HepG2 (cell line): ENCODE results near the gene PTGR1. TPM values are rescaled to one million over a fixed set of nuclear protein-coding genes. Genes with fewer than 3 reads are reported as not detected.

Experiments
- BCL6 ChIP-seq: IDR thresholded peaks from 2 replicates; pipeline ENCODE4 v1.6.1; 2016; ENCODE audit warnings: missing genetic modification reagents, missing compliant biosample characterization
- ELF1 ChIP-seq: sonication (generic); formaldehyde crosslinking; IDR thresholded peaks from 2 replicates; pipeline ENCODE4 v1.4.0; 2020; ENCODE audit warnings: missing genetic modification reagents
- HMG20A ChIP-seq: IDR thresholded peaks from 2 replicates; pipeline ENCODE4 v1.6.1; 2016; ENCODE audit warnings: borderline replicate concordance
- HMG20B ChIP-seq: conservative IDR thresholded peaks from 2 replicates; pipeline ENCODE4 v1.6.1; 2016; ENCODE audit warnings: missing genetic modification reagents, missing compliant biosample characterization
- KLF11 ChIP-seq: IDR thresholded peaks from 2 replicates; pipeline ENCODE4 v1.6.1; 2016; ENCODE audit warnings: missing compliant biosample characterization
- MED1 ChIP-seq: sonication (generic); formaldehyde crosslinking; IDR thresholded peaks from 2 replicates; pipeline ENCODE4 v1.4.0; 2020; ENCODE audit warnings: missing genetic modification reagents
- MEF2D ChIP-seq: sonication (generic); formaldehyde crosslinking; IDR thresholded peaks from 2 replicates; pipeline ENCODE4 v1.5.1; 2020; ENCODE audit warnings: mild to moderate bottlenecking, missing genetic modification reagents
- NCOA1 ChIP-seq: sonication (generic); formaldehyde crosslinking; IDR thresholded peaks from 2 replicates; pipeline ENCODE4 v1.9.0; 2021; ENCODE audit warnings: missing genetic modification reagents
- PHB2 ChIP-seq: fragments of 450-650 bp; IDR thresholded peaks from 2 replicates; pipeline ENCODE4 v1.6.1; 2018; ENCODE audit not compliant: partially characterized antibody
- ZNF337 ChIP-seq: sonication (generic); formaldehyde crosslinking; IDR thresholded peaks from 2 replicates; pipeline ENCODE4 v1.5.1; 2020; ENCODE audit warnings: missing genetic modification reagents, low read depth, mild to moderate bottlenecking, borderline replicate concordance
- ZNF563 ChIP-seq: sonication (generic); formaldehyde crosslinking; IDR thresholded peaks from 2 replicates; pipeline ENCODE4 v1.8.0; 2022; ENCODE audit warnings: mild to moderate bottlenecking, moderate library complexity, missing genetic modification reagents
- ZNF766 ChIP-seq: sonication (generic); formaldehyde crosslinking; IDR thresholded peaks from 2 replicates; pipeline ENCODE4 v1.5.0; 2020; ENCODE audit warnings: missing genetic modification reagents, borderline replicate concordance
- ZSCAN21 ChIP-seq: sonication (generic); formaldehyde crosslinking; IDR thresholded peaks from 2 replicates; pipeline ENCODE4 v1.8.0; 2022; ENCODE audit warnings: mild to moderate bottlenecking, missing genetic modification reagents, moderate library complexity, borderline replicate concordance
- polyA plus RNA-seq, 8 experiments: library from polyadenylated mRNA; depleted of rRNA in 3 of 8; stranded (reverse) in 7 of 8; unstranded in 1 of 8; fragments of >200 nt; fragmentation: Illumina TruSeq in 4 of 8; extraction: Trizol in 4 of 8; gene quantifications; 2 replicates each; pipeline versions ENCODE4 v1.2.1 to v1.2.3, GENCODE V29; 2011 to 2016; ENCODE audit warnings: low read depth in 4 of 8, missing spikeins in 1 of 8, mixed read lengths in 1 of 8; ENCODE audit not compliant: insufficient read depth in 1 of 8
- total RNA-seq, 5 experiments: library from RNA; depleted of rRNA; stranded (reverse); fragments of >200 nt; fragmentation: Illumina TruSeq; extraction: Trizol; gene quantifications; 2 replicates each; pipeline ENCODE4 v1.2.3, GENCODE V29; 2016; ENCODE audit warnings: low read depth in 1 of 5
- TF ChIP-seq, protein P1 (sequence below): sonication (generic); formaldehyde crosslinking; IDR thresholded peaks from 2 replicates; pipeline ENCODE4 v1.4.0; 2020; ENCODE audit warnings: mild to moderate bottlenecking, missing genetic modification reagents
- TF ChIP-seq, protein P2 (sequence below): sonication (generic); formaldehyde crosslinking; IDR thresholded peaks from 2 replicates; pipeline ENCODE4 v1.4.0; 2020; ENCODE audit warnings: missing genetic modification reagents, borderline replicate concordance
- TF ChIP-seq, protein P3 (sequence below): sonication (generic); formaldehyde crosslinking; IDR thresholded peaks from 2 replicates; pipeline ENCODE4 v1.5.0; 2020; ENCODE audit warnings: missing genetic modification reagents, mild to moderate bottlenecking, borderline replicate concordance
- TF ChIP-seq, protein P4 (sequence below): sonication (generic); formaldehyde crosslinking; IDR thresholded peaks from 2 replicates; pipeline ENCODE4 v1.4.0; 2020; ENCODE audit warnings: missing genetic modification reagents

Gene PTGR1
- total and polyA plus RNA-seq, 2 of the 13 experiments (the other 11 are each of a cell fraction or from before 2014, with no cell fraction given) = 6.0 to 15.8 TPM

DNA sequence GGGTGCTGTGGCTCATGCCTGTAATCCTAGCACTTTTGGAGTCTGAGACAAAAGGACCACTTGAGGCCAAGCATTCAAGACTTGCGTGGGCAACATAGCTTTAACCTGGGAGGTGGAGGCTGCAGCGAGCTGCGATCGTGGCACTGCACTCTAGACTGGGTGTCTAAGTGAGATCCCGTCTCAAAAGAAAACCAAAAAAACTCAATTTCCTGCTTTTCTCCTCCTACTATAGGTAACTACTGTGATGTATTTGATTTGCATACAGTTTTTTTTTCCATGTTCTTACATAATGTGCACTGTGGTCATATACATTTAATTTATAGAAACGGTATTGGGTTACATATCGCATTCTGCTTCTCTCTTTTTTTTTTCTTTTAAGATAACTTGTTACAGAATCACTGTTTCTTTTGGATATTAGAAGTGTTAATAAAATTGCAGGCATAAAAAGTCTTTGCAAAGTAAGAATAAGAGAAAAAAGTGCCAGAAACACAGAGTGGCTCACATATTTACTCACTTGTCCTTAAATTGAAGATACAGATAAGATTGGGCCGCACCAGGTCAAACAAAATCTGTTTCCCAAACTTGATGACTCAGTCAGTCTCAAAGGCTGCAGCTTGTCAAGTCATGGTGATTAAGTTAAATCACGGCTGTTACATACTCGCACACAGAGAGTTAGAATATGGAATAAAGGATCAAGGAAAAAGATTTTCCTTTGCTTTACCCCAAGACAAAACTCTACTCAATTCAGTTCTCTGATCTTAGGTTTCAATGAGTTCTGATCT, 2.0 kb upstream of the PTGR1 start (continued):
- TF ChIP-seq, protein P1, sequence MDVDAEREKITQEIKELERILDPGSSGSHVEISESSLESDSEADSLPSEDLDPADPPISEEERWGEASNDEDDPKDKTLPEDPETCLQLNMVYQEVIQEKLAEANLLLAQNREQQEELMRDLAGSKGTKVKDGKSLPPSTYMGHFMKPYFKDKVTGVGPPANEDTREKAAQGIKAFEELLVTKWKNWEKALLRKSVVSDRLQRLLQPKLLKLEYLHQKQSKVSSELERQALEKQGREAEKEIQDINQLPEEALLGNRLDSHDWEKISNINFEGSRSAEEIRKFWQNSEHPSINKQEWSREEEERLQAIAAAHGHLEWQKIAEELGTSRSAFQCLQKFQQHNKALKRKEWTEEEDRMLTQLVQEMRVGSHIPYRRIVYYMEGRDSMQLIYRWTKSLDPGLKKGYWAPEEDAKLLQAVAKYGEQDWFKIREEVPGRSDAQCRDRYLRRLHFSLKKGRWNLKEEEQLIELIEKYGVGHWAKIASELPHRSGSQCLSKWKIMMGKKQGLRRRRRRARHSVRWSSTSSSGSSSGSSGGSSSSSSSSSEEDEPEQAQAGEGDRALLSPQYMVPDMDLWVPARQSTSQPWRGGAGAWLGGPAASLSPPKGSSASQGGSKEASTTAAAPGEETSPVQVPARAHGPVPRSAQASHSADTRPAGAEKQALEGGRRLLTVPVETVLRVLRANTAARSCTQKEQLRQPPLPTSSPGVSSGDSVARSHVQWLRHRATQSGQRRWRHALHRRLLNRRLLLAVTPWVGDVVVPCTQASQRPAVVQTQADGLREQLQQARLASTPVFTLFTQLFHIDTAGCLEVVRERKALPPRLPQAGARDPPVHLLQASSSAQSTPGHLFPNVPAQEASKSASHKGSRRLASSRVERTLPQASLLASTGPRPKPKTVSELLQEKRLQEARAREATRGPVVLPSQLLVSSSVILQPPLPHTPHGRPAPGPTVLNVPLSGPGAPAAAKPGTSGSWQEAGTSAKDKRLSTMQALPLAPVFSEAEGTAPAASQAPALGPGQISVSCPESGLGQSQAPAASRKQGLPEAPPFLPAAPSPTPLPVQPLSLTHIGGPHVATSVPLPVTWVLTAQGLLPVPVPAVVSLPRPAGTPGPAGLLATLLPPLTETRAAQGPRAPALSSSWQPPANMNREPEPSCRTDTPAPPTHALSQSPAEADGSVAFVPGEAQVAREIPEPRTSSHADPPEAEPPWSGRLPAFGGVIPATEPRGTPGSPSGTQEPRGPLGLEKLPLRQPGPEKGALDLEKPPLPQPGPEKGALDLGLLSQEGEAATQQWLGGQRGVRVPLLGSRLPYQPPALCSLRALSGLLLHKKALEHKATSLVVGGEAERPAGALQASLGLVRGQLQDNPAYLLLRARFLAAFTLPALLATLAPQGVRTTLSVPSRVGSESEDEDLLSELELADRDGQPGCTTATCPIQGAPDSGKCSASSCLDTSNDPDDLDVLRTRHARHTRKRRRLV = no peak
- no peak for TF ChIP-seq ELF1 (CRISPR knock-in tag)
- TF ChIP-seq HMG20B = 0 out of 2 replicates have a peak, but pooled peaks have one; percentile 29
- TF ChIP-seq ZSCAN21 (CRISPR knock-in tag) = no peak
- TF ChIP-seq, protein P2, sequence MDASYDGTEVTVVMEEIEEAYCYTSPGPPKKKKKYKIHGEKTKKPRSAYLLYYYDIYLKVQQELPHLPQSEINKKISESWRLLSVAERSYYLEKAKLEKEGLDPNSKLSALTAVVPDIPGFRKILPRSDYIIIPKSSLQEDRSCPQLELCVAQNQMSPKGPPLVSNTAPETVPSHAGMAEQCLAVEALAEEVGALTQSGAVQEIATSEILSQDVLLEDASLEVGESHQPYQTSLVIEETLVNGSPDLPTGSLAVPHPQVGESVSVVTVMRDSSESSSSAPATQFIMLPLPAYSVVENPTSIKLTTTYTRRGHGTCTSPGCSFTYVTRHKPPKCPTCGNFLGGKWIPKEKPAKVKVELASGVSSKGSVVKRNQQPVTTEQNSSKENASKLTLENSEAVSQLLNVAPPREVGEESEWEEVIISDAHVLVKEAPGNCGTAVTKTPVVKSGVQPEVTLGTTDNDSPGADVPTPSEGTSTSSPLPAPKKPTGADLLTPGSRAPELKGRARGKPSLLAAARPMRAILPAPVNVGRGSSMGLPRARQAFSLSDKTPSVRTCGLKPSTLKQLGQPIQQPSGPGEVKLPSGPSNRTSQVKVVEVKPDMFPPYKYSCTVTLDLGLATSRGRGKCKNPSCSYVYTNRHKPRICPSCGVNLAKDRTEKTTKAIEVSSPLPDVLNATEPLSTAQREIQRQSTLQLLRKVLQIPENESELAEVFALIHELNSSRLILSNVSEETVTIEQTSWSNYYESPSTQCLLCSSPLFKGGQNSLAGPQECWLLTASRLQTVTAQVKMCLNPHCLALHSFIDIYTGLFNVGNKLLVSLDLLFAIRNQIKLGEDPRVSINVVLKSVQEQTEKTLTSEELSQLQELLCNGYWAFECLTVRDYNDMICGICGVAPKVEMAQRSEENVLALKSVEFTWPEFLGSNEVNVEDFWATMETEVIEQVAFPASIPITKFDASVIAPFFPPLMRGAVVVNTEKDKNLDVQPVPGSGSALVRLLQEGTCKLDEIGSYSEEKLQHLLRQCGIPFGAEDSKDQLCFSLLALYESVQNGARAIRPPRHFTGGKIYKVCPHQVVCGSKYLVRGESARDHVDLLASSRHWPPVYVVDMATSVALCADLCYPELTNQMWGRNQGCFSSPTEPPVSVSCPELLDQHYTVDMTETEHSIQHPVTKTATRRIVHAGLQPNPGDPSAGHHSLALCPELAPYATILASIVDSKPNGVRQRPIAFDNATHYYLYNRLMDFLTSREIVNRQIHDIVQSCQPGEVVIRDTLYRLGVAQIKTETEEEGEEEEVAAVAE (CRISPR knock-in tag) = no peak
- TF ChIP-seq, protein P3, sequence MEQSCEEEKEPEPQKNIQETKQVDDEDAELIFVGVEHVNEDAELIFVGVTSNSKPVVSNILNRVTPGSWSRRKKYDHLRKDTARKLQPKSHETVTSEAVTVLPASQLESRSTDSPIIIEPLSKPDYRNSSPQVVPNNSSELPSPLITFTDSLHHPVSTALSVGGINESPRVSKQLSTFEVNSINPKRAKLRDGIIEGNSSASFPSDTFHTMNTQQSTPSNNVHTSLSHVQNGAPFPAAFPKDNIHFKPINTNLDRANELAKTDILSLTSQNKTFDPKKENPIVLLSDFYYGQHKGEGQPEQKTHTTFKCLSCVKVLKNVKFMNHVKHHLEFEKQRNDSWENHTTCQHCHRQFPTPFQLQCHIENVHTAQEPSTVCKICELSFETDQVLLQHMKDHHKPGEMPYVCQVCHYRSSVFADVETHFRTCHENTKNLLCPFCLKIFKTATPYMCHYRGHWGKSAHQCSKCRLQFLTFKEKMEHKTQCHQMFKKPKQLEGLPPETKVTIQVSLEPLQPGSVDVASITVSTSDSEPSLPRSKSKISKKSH (CRISPR knock-in tag) = no peak
- TF ChIP-seq PHB2 = no peak
- TF ChIP-seq ZNF563 (CRISPR knock-in tag) = no peak
- no peak for TF ChIP-seq MEF2D (CRISPR knock-in tag)
- TF ChIP-seq HMG20A = no peak
- no peak for TF ChIP-seq KLF11 (CRISPR knock-in tag)
- no peak for TF ChIP-seq MED1 (CRISPR knock-in tag)
- TF ChIP-seq BCL6 (CRISPR knock-in tag) = no peak
- TF ChIP-seq ZNF766 (CRISPR knock-in tag) = no peak
- no peak for TF ChIP-seq ZNF337 (CRISPR knock-in tag)
- TF ChIP-seq, protein P4, sequence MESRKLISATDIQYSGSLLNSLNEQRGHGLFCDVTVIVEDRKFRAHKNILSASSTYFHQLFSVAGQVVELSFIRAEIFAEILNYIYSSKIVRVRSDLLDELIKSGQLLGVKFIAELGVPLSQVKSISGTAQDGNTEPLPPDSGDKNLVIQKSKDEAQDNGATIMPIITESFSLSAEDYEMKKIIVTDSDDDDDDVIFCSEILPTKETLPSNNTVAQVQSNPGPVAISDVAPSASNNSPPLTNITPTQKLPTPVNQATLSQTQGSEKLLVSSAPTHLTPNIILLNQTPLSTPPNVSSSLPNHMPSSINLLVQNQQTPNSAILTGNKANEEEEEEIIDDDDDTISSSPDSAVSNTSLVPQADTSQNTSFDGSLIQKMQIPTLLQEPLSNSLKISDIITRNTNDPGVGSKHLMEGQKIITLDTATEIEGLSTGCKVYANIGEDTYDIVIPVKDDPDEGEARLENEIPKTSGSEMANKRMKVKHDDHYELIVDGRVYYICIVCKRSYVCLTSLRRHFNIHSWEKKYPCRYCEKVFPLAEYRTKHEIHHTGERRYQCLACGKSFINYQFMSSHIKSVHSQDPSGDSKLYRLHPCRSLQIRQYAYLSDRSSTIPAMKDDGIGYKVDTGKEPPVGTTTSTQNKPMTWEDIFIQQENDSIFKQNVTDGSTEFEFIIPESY = no peak
- no peak for TF ChIP-seq NCOA1 (CRISPR knock-in tag)
